Skeletal muscle satellite cell (primary cell): ENCODE results near the gene HPCAL1.

Experiments used
- H3K27me3 ChIP-seq: 2 replicates; pipeline ENCODE4 v1.7.0; 2013; ENCODE audit warnings: low read length; ENCODE audit not compliant: control insufficient read depth, insufficient read depth
- H3K36me3 ChIP-seq: 2 replicates; pipeline ENCODE4 v1.7.0; 2013; ENCODE audit warnings: mild to moderate bottlenecking, control low read depth, low read length; ENCODE audit not compliant: insufficient read depth
- H3K4me1 ChIP-seq: 2 replicates; pipeline ENCODE4 v1.7.0; 2013; ENCODE audit warnings: low read length; ENCODE audit not compliant: control insufficient read depth, insufficient read depth
- H3K4me2 ChIP-seq: 2 replicates; pipeline ENCODE4 v1.7.0; 2013; ENCODE audit warnings: mild to moderate bottlenecking, low read length
- H3K4me3 ChIP-seq: 2 replicates; pipeline ENCODE4 v1.7.0; 2013; ENCODE audit warnings: low read length
- H3K9ac ChIP-seq: 2 replicates; pipeline ENCODE4 v1.7.0; 2013; ENCODE audit warnings: mild to moderate bottlenecking, low read depth, low read length, moderate library complexity
- H3K9me3 ChIP-seq: replicated peaks from 2 replicates; pipeline ENCODE4 v1.7.0; 2013; ENCODE audit warnings: mild to moderate bottlenecking, control low read depth, low read length

Gene HPCAL1

DNA sequence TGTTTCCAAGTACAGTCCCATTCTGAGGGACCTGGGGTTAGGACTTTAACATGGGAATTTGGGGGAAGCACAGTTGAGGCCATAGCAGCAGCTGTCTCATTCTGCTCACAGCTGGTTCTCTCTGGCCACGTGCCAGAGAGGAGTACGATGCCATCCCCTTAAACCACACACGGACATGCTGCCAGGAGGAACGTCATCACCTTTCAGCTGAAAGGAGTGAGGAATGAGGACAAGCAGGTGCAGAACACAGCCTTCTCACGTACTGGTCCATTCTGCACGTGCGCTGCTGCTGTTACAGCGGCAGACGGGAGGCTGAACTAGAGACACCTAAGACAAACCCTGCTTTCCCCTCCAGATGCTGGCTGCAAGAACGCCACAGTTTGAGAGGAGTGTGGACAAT is 111.9 kb downstream of the HPCAL1 start:
- Histone ChIP-seq H3K27me3 (no peaks in the 10 kb centered on the region), H3K4me1 (peaks cover 25% of the 10 kb centered on the region), H3K4me3 (no peak overlapping the region), H3K36me3 (peaks cover 25% of the 10 kb centered on the region), H3K9ac (no peak overlapping the region), H3K4me2 (no peak overlapping the region), H3K9me3 (no peaks in the 10 kb centered on the region)

DNA sequence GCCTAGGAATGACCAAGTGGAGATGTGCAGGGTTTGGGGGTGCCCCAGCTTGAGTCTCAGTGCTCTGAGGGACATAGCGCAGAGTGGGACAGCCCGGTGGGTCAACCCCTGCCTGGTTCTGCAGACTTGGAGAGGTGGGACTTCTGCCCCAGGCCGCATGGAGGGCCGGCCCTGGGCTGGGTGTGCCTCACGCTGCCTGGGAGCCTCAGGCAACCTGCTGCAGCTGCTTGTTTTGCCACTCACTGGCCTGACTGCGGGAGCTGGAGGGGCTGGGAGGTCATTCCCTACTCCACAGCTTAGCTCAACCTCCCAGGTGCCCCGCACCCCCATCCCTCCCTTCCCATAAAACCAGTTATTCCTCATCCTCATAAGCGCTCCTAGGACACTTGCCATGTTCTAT is 112.3 kb downstream of the HPCAL1 start:
- Histone ChIP-seq H3K27me3 (no peaks in the 10 kb centered on the region), H3K36me3 (peaks cover 28% of the 10 kb centered on the region), H3K4me3 (no peak overlapping the region), H3K9ac (no peak overlapping the region), H3K9me3 (no peaks in the 10 kb centered on the region), H3K4me1 (peaks cover 23% of the 10 kb centered on the region), H3K4me2 (no peak overlapping the region)

DNA sequence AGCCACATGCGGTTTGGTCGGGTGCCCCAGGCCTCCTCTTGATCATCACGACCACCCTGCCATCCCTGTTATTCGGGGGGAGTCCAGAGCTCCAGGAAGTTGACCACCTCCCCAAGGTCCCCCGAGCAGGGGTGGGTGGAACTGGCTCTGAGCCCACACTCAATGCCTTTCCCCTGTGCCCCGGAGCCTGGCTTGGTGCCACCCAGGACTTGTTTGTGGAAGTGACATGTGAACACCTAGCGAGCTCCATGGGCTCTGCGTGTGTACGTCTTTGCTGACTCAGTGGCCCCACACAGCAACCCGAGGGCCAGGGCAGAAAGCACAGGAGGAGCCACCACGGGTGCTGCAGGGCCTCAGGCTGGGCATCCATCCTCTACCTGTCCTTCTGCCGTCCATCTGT is 112.9 kb downstream of the HPCAL1 start:
- Histone ChIP-seq H3K4me2 (no peak overlapping the region), H3K36me3 (peaks cover 31% of the 10 kb centered on the region), H3K9ac (no peak overlapping the region), H3K27me3 (no peaks in the 10 kb centered on the region), H3K4me3 (no peak overlapping the region), H3K9me3 (no peaks in the 10 kb centered on the region), H3K4me1 (peaks cover 18% of the 10 kb centered on the region)

DNA sequence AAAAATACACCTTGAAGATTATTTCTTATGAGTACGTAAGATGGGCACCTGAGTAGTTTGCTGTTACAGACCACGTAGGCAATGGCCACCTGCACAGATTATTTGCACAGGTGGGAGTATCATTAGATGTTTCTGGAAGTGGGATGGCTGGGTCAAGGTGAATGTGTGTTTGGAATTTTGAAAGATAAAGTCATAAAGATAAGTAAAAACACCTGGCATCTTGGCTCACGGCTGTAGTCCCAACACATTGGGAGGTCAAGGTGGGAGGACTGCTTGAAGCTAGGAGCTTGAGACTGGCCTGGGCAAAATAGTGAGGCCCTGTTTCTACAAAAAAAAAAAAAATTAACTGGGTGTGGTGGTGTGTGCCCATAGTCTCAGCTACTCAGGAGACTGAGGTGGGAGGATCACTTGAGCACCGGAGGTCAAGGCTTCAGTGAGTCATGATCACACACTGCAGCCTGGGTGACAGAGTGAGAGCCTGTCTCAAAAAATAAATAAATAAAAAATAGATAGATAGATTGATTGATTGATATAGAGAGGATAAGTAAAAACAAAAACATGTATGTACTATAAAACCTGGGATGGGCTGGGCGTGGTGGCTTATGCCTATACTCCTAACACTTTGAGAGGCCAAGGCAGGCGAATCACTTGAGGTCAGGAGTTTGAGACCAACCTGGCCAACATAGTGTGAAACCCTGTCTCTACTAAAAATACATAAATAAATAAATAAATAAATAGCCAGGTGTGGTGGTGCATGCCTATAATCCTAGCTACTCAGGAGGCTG is 115.0 kb downstream of the HPCAL1 start:
- H3K36me3 ChIP-seq = peaks cover 40% of the 10 kb centered on the region
- H3K4me1 ChIP-seq = peaks cover 15% of the 10 kb centered on the region
- no peak overlapping the region for H3K4me2 ChIP-seq
- H3K27me3 ChIP-seq = no peaks in the 10 kb centered on the region
- no peaks in the 10 kb centered on the region for H3K9me3 ChIP-seq
- H3K4me3 ChIP-seq = no peak overlapping the region
- no peak overlapping the region for H3K9ac ChIP-seq

DNA sequence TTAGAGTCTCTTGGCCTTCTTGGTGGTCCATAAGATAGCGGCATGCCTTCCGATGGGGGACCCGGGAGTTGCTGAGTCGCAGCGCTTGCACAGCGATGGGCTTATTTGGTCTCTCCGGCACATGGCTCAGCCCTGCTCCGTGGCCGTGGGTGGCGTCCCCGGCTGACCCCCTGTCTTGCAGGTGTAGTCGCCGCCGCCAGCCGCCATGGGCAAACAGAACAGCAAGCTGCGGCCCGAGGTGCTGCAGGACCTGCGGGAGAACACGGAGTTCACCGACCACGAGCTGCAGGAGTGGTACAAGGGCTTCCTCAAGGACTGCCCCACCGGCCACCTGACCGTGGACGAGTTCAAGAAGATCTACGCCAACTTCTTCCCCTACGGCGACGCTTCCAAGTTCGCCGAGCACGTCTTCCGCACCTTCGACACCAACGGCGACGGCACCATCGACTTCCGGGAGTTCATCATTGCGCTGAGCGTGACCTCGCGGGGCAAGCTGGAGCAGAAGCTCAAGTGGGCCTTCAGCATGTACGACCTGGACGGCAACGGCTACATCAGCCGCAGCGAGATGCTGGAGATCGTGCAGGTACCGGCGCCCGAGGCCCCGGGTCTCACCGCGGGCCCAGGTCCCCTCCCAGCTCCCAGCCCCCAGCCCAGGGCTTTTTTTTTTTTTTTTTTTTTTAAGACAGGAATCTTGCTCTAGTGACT is 117.0 kb downstream of the HPCAL1 start:
- H3K9ac ChIP-seq = no peak overlapping the region
- no peaks in the 10 kb centered on the region for H3K27me3 ChIP-seq
- H3K4me2 ChIP-seq = no peak overlapping the region
- H3K36me3 ChIP-seq = peaks cover 54% of the 10 kb centered on the region
- no peaks in the 10 kb centered on the region for H3K9me3 ChIP-seq
- H3K4me1 ChIP-seq = no peaks in the 10 kb centered on the region
- H3K4me3 ChIP-seq = no peak overlapping the region

DNA sequence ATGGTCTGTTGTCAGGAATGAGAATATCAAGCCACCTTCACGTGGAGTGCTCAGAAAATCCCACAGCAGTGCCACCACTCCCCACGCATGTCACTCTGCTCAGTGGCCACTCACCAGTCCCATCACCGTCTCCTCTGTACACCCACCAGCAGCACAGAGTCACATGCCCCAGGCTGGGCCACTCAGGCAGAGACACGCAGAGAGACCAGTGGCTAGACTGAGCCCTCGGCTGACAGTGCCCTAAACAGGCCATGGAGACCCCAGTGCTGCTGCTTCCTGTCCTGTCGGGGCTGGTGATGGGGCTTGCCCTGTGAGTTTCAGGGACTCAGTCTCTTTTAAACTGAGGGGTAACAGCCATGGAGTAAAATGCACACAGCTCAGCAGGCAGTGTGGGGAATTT is 119.5 kb downstream of the HPCAL1 start:
- H3K27me3 ChIP-seq = no peaks in the 10 kb centered on the region
- peaks cover 2% of the 10 kb centered on the region for H3K4me1 ChIP-seq
- no peak overlapping the region for H3K4me2 ChIP-seq
- H3K9ac ChIP-seq = no peak overlapping the region
- H3K9me3 ChIP-seq = no peaks in the 10 kb centered on the region
- no peak overlapping the region for H3K4me3 ChIP-seq
- peaks cover 69% of the 10 kb centered on the region for H3K36me3 ChIP-seq

DNA sequence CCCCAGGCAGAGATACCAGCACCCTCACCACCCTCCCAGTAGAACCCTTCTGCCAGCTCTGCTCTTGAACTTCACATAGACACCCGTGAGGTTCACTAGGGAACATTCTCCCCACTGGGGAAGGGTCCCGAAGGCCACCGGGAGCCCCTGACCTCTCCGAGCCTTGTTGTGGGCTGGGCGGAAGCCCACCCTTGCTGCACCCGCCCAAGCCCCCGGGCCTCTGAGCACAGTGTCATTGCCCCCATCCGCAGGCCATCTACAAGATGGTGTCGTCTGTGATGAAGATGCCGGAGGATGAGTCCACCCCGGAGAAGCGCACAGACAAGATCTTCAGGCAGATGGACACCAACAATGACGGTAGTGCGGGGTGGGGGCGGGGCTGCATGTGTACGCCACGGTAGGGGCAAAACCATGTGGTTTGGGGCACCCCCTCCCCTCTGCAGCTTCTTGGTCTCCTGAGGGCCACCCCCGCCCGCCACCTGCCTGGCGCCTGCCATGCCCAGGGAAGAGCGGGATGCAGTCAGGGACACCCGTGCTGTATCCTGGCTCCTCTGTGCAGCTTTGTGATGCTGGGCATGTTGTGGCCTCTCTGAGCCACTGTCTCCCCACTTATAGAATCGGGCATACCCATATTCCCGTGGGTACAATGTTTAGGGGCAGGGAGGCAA is 120.2 kb downstream of the HPCAL1 start:
- no peaks in the 10 kb centered on the region for H3K9me3 ChIP-seq
- no peaks in the 10 kb centered on the region for H3K27me3 ChIP-seq
- H3K4me1 ChIP-seq = peaks cover 8% of the 10 kb centered on the region
- H3K4me2 ChIP-seq = no peak overlapping the region
- H3K36me3 ChIP-seq = peaks cover 70% of the 10 kb centered on the region
- H3K9ac ChIP-seq = no peak overlapping the region
- no peak overlapping the region for H3K4me3 ChIP-seq

DNA sequence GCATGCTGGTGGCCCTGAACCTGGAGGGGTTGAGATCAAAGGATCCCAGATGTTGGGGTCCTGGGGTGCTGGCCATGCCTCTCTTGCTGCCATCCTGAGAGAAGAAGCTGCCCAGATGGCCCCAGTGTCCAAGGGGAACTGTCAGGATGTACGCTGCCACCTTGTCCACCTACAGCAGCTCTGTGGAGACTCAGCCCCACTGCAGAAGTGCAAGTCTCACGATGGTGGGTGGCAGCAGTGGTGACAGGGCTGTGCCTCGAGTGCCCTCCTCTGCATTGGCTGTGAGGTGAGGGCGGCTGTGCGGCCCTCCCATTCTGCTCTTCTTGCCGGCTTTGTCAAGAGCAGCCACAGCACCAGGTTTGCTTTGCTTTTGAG is 120.7 kb downstream of the HPCAL1 start:
- Histone ChIP-seq H3K4me1 (peaks cover 13% of the 10 kb centered on the region), H3K4me3 (no peak overlapping the region), H3K36me3 (peaks cover 70% of the 10 kb centered on the region), H3K27me3 (no peaks in the 10 kb centered on the region), H3K9ac (no peak overlapping the region), H3K9me3 (no peaks in the 10 kb centered on the region), H3K4me2 (no peak overlapping the region)

DNA sequence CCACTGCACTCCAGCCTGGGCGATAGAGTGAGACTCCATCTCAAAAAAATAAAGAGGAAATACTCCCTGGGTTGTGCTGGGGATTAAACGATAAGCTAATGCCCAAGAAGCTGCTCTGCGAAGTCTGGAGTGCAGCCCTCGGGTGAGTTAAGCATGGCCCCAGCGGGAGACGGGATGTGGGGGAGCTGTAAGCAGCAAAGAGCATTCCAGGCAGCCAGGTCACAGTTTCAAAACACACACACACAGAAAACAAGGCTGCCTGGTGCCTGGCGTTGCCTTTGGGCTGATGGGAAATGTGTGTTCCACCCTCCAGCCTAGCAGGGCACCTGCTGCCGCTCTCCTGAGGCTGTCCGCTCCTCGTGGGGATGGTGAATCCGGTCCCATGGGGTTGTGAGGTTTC is 121.3 kb downstream of the HPCAL1 start:
- H3K9me3 ChIP-seq = no peaks in the 10 kb centered on the region
- H3K27me3 ChIP-seq = no peaks in the 10 kb centered on the region
- H3K4me1 ChIP-seq = peaks cover 19% of the 10 kb centered on the region
- no peak overlapping the region for H3K4me2 ChIP-seq
- H3K9ac ChIP-seq = no peak overlapping the region
- peaks cover 70% of the 10 kb centered on the region for H3K36me3 ChIP-seq
- H3K4me3 ChIP-seq = no peak overlapping the region

DNA sequence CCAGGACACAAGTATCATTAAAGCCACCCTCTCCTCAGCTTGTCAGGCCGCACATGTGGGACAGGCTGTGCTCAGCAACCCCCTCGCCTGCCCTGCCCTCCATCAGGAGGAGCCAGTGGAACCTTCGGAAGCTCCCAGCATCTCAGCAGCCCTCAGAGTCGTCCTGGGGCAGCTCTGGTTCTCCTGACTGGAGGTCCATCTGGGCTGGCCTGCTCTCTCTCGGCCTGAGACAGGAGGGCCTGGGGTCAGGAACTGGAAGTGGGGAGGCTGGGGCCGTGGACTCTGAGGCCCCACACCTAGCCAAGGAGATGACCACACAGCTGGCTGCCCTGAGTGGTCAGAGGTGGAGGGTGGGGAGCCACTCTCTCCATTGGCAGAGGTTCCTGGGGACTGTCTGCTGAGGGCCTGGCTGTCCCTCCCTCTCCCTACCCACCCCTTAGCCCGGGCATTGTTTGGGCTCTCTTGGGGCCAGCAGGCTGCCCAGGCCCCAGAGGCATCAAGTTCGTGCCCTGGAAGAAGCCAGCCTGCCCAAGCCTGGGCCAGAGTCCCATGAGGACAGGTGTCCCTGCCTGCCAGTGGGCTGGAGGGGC is 122.3 kb downstream of the HPCAL1 start:
- H3K4me2 ChIP-seq = no peak overlapping the region
- H3K9ac ChIP-seq = no peak overlapping the region
- no peaks in the 10 kb centered on the region for H3K27me3 ChIP-seq
- no peak overlapping the region for H3K4me3 ChIP-seq
- H3K9me3 ChIP-seq = no peaks in the 10 kb centered on the region
- peaks cover 19% of the 10 kb centered on the region for H3K4me1 ChIP-seq
- peaks cover 64% of the 10 kb centered on the region for H3K36me3 ChIP-seq

DNA sequence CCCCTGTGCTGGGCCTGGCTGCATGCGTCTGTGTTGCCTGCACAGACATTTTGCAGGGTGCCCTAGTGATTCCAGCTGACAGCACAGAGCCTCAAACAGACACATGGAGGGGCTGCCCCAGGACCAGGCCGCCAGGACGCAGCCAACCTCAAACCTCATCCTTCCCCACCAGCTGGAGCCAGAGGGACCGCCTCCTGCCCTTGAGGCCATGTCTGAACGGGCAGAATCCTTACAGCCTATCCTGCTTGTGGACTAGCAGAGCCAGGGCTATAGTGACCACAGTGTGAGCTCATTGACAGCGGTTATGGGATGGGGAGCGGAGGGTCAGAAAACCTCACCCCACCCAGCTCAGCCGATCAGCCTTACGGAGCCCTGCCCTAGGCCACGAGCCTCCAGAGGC is 123.0 kb downstream of the HPCAL1 start:
- Histone ChIP-seq H3K36me3 (peaks cover 61% of the 10 kb centered on the region), H3K9ac (no peak overlapping the region), H3K9me3 (no peaks in the 10 kb centered on the region), H3K4me2 (no peak overlapping the region), H3K4me1 (peaks cover 19% of the 10 kb centered on the region), H3K4me3 (no peak overlapping the region), H3K27me3 (no peaks in the 10 kb centered on the region)
